ENCODE measurements around the gene UMAD1.

UMAD1 gene

GRCh38 chr7:7783001-7783400 is 142.4 kb downstream of the UMAD1 start:
- TF ChIP-seq SIN3A (IDR thresholded peaks at IDR 0.05; ENCODE audit: borderline replicate concordance, insufficient read depth, low read length) (no peak), REST (IDR thresholded peaks at IDR 0.05; ENCODE audit: insufficient read depth in 1 of 2, low read depth in 2 of 2, low read length in 2 of 2) (no peak), POLR2AphosphoS5 (IDR thresholded peaks at IDR 0.05; ENCODE audit: low read depth, low read length) (no peak), TAF1 (IDR thresholded peaks at IDR 0.05; ENCODE audit: borderline replicate concordance, insufficient read depth, low read length) (no peak), FOXP2 (optimal IDR thresholded peaks at IDR 0.05; ENCODE audit: borderline replicate concordance, extremely low read depth, extremely low read length, insufficient read depth) (no peak)

- no peak for TF ChIP-seq SIN3A (IDR thresholded peaks at IDR 0.05; ENCODE audit: borderline replicate concordance, insufficient read depth, low read length)
- TF ChIP-seq REST (IDR thresholded peaks at IDR 0.05; ENCODE audit: insufficient read depth in 1 of 2, low read depth in 2 of 2, low read length in 2 of 2) = no peak
- no peak for TF ChIP-seq POLR2AphosphoS5 (IDR thresholded peaks at IDR 0.05; ENCODE audit: low read depth, low read length)
- no peak for TF ChIP-seq FOXP2 (optimal IDR thresholded peaks at IDR 0.05; ENCODE audit: borderline replicate concordance, extremely low read depth, extremely low read length, insufficient read depth)
- TF ChIP-seq TAF1 (IDR thresholded peaks at IDR 0.05; ENCODE audit: borderline replicate concordance, insufficient read depth, low read length) = no peak
These were observed 144.9 kb downstream of the UMAD1 start for GRCh38 chr7:7785344-7785973.

- TF ChIP-seq REST (IDR thresholded peaks at IDR 0.05; ENCODE audit: insufficient read depth in 1 of 2, low read depth in 2 of 2, low read length in 2 of 2) (no peak), POLR2AphosphoS5 (IDR thresholded peaks at IDR 0.05; ENCODE audit: low read depth, low read length) (no peak), SIN3A (IDR thresholded peaks at IDR 0.05; ENCODE audit: borderline replicate concordance, insufficient read depth, low read length) (no peak), FOXP2 (optimal IDR thresholded peaks at IDR 0.05; ENCODE audit: borderline replicate concordance, extremely low read depth, extremely low read length, insufficient read depth) (no peak), TAF1 (IDR thresholded peaks at IDR 0.05; ENCODE audit: borderline replicate concordance, insufficient read depth, low read length) (no peak)
These were observed 146.0 kb downstream of the UMAD1 start for GRCh38 chr7:7786595-7786994.

GRCh38 chr7:7789551-7789988 is 149.0 kb downstream of the UMAD1 start:
- TF ChIP-seq FOXP2 (optimal IDR thresholded peaks at IDR 0.05; ENCODE audit: borderline replicate concordance, extremely low read depth, extremely low read length, insufficient read depth) (no peak), POLR2AphosphoS5 (IDR thresholded peaks at IDR 0.05; ENCODE audit: low read depth, low read length) (no peak), TAF1 (IDR thresholded peaks at IDR 0.05; ENCODE audit: borderline replicate concordance, insufficient read depth, low read length) (no peak), SIN3A (IDR thresholded peaks at IDR 0.05; ENCODE audit: borderline replicate concordance, insufficient read depth, low read length) (no peak), REST (IDR thresholded peaks at IDR 0.05; ENCODE audit: insufficient read depth in 1 of 2, low read depth in 2 of 2, low read length in 2 of 2) (no peak)
